ENCODE measurements around the gene MDP1.

DNA sequence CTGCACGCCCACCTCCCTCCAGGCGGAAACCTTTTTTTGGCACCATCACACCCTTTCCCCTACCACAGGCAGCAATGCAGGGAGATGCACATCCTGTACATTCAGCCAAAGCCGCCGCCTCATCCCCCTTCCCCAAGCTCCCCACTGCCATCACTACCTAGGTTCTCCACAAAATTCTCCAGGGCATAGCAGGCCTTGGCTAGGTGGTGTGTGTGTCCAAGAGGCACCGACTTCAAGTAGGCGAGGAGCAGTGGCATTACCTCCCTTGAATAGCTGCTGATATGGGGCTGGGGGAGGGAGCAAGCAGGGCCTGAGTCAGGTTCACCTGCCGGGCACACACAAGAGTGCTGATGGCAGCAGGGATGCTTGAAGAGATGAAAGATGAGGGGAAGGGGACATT lies 30.8 kb downstream of the MDP1 start:
- TF ChIP-seq, protein P1, sequence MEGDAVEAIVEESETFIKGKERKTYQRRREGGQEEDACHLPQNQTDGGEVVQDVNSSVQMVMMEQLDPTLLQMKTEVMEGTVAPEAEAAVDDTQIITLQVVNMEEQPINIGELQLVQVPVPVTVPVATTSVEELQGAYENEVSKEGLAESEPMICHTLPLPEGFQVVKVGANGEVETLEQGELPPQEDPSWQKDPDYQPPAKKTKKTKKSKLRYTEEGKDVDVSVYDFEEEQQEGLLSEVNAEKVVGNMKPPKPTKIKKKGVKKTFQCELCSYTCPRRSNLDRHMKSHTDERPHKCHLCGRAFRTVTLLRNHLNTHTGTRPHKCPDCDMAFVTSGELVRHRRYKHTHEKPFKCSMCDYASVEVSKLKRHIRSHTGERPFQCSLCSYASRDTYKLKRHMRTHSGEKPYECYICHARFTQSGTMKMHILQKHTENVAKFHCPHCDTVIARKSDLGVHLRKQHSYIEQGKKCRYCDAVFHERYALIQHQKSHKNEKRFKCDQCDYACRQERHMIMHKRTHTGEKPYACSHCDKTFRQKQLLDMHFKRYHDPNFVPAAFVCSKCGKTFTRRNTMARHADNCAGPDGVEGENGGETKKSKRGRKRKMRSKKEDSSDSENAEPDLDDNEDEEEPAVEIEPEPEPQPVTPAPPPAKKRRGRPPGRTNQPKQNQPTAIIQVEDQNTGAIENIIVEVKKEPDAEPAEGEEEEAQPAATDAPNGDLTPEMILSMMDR (conservative IDR thresholded peaks at IDR 0.05 in 1 of 2, IDR thresholded peaks at IDR 0.05 in 1 of 2; ENCODE audit: low read depth in 1 of 2, low read length in 2 of 2): no peak
- no peak for TF ChIP-seq EZH2 (IDR thresholded peaks at IDR 0.05; ENCODE audit: low read length, missing control alignments)

Measured in fibroblast of lung (primary cell).